NCI-H2196 treated with DMSO at 0.1 percent for 48 hours (cell line): Measurements from ENCODE around the gene PTPN14.
"Not testable (repeated sequence)": the region's sequence is repeated elsewhere in the genome, so short reads cannot be mapped to it uniquely, and the experiment has no call there.

Experiments used
- DNase-seq: peaks from one replicate; lab custom pipeline; 2025; ENCODE audit not compliant: unreplicated experiment; lab: John Stamatoyannopoulos, UW

PTPN14 gene

GRCh38 chr1:214403431-214403830, 148.0 kb downstream of the PTPN14 start:
- DNase-seq, result no peak

DNA sequence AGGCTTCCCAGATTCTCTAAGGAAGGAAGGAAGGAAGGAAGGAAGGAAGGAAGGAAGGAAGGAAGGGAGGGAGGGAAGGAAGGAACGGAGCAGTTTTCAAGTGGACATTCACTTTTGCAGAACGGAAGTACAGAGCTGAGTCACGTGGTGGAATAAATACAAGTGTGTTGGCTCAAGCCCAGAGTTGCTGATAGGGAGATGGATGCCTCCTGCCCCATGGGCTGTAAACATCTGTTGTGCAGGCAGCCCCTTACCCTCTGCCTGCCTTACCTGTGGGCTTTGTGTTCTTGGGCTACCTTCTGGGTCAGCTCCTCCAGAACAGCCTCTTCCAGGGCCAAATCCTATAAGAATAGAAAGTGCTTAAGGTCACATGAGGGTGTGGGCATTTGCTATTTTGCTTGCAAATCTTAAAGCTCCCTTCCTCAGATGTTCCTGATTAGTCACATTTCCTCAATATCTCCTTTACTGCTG, 148.8 kb downstream of the PTPN14 start:
- no peak for DNase-seq

DNA sequence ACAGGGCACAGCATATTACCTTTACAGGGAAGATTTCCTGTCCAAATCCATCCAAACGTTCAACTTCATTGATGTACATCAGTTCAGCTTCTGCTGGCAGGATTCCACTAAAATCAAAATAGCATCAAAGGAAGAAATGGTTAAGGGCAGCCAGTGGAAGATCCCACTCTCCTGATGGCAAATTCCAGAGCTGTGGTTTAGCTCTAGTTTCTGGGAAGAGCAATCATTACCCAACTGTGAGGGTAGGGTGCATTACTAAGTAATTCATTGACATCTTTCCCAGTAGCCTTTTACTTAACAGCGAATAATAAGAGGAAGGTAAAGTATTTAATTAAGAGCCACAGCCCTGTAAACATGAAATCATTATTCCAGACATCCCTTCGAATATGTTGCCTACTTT, 149.7 kb downstream of the PTPN14 start:
- DNase-seq, result no peak

DNA sequence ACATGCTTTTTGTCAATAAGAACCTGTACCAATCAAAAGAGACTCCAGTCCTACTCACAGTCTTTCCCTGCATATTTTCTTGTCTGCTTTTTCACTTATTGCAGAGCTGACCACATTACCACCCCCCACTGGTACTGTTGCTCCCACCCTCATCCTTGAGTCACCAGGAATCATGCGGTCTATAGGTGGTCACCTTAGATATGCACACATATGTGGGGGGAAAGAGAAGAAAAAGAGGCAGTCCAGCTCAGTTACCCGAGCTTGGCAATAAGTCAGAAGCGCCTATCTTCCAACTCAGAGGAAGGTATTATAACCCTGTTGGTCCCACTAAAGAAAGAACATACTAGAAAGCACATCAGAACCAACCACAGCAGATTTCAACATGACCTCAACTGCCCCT, 151.3 kb downstream of the PTPN14 start:
- DNase-seq, result no peak

- no peak for DNase-seq
These were observed 152.9 kb downstream of the PTPN14 start for GRCh38 chr1:214398490-214398889.

GRCh38 chr1:214397497-214397896, 153.9 kb downstream of the PTPN14 start:
- no peak for DNase-seq

- no peak for DNase-seq
These were observed 155.1 kb downstream of the PTPN14 start for GRCh38 chr1:214396330-214396729.

DNA sequence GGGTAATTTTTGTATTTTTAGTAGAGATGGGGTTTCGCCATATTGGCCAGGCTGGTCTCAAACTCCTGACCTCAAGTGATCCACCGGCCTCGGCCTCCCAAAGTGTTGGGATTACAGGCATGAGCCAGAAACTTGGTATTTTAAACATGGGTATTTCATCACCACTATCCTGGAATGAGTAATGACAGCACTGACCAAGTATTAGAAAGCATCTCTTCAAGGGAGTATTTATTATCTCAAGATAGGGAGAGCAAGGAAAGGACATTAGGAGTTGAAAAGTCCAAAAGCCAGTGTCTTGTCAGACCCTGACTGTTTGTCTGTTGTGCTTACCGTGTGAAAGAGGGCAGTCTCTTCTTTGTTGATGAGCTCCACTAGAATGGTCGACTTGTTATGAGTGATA, 156.8 kb downstream of the PTPN14 start:
- not testable (repeated sequence) for DNase-seq

- DNase-seq, result no peak
These were observed 158.3 kb downstream of the PTPN14 start for GRCh38 chr1:214393086-214393485.

DNA sequence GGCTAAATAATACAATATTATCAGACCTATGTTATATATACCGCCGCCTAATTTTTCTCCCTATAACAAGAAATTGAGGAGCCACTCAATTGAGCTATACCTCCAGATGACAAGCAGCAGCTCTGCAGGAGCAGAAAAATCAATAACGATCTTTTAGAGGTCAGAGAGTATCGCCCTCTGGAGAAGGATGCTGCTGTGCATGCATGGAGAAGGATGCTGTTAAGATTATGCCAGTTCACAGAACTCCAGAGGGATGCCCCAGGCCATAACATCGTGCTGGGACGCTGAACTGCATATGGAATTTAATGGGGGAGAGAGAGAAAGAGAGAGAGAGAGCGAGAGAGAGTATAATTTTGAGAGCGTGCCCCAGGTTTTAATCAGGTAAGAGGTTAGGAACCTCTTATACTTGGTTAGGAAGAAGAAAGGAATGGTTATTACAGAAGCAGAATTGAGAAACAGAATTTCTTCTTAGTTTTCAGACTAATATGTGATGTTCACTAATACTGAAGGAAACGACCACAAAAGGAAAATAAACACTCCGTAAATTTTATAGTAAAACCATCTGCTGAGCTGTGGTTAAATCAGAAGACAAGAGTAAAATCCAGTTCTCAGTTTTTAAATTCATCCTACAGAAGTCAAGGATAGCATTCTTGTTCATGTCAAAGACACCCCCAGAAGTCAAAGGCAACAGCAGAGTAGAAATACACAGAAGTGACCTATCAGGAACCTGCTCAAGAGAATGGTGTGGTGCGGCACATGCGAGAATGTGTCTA, 159.3 kb downstream of the PTPN14 start:
- no peak for DNase-seq

GRCh38 chr1:214389734-214390133, 161.7 kb downstream of the PTPN14 start:
- DNase-seq, result no peak

DNA sequence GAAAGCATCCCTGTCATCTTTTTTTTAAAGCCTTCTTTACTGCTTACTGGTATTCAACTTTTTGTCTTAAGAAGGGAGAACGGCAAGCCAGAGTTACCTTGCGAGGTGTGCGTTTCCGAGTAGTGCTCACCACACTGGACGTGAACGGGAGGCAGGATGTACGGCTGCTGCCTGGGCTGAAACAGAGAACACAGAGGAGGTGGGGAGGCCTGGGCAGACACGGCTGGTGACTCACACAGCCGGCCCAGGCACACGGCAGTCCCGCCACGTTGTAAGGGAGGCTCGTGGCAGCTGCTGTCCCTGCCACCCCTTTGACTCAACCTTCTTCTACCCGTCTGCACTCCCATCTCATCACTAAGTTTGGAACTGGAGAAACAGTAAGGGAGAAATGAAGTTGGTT, 164.7 kb downstream of the PTPN14 start:
- no peak for DNase-seq

DNA sequence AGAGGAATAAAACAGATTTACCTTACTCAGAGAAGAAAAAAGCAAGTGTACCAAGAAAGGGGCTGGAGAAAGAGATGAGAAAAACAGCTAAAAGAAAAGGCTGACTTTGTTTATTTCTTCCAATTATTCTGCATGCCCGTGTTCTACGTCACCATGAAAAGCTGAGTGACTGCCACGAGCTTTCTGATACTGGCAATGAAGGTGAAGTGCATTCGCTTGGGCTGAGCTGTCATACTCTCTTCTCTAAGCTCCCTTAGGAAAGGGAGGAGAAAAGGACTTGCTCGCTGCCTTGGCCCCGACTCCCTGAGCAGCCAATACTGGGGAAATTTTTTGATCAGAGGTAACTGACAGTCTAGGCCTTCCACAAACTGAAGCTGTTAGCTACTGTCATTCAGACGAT, 165.1 kb downstream of the PTPN14 start:
- DNase-seq, result no peak

GRCh38 chr1:214385428-214385827, 166.0 kb downstream of the PTPN14 start:
- DNase-seq, result no peak

DNA sequence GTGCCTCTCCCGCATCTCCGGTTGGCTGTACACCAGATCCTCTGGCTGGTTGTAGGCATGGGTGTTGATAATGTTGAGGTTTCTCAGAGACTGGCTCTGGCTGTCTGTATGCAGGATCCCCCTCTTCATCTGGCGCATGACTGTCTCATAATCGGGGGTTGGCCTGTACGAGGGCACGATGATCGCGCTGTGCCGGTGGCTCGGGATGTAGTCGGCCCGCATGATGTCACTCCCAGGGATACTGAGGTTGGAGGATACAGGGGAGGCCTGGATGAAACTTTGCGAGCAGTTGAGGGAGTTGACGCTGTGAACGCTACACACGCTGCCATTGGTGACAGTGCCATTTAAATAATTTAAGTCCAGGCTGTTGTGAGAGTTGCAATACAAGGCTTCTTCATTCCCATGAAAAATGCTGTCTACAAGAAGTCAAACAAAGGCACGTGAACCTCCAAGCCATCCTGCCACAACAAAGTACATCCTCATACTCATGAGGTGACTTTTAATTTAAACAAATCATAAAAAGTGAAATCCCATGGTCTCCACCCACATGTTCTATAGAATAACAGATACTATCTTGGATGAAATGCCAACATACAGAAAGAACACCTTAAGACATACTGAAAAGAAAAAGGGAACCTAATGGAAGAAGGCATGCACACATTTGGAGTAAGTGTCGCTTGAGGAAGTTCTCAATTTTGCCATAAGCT, 166.9 kb downstream of the PTPN14 start:
- no peak for DNase-seq

DNA sequence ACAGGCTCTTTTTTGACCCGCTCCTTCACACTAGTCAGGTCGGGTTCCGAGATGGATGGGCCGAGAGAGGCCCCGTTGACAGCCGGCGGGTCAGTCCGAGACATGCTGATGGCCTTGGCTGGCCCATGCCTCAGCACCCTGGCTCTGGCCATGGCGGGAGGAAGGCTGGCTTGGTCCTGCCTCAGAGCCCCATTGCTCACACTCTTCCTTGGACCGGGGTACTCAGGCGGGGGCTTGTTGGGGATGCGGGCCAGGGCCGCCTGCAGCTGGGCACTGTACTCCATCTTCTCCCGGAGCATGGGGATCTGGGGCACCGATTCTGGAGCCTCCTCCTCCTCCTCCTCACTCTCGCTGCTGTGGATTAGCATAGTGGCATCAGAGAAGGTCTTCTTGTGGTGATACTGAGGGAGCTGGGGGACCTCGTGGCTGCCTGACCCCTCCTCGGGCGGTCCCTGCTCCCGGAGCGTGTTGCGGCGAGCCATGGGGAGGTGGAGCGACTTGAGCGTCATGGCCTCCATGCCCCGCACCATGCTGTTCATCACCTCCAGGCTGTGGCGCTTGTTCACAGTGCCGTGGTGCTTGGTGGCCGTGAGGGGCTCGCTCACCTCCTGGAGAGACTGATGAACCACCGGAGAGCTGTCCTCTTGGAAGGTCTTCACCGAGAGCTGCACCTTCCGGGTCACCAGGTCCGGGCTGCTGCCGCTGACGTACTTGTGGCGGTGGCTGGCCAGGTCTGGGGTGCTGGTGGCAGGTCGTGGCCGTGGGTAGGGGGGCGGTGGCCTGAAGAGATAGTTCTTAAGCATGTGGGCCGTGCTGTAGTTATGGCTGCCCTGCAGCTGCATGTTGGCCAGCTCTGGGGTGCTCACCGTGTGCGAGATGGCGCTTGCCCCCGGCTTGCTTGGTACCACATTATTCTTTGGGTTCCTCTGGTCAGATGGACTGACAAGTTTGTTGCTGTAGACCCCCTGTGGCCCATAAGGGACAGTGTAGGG, 167.7 kb downstream of the PTPN14 start:
- DNase-seq, result no peak

GRCh38 chr1:214380986-214381695, 170.3 kb downstream of the PTPN14 start:
- no peak for DNase-seq

DNA sequence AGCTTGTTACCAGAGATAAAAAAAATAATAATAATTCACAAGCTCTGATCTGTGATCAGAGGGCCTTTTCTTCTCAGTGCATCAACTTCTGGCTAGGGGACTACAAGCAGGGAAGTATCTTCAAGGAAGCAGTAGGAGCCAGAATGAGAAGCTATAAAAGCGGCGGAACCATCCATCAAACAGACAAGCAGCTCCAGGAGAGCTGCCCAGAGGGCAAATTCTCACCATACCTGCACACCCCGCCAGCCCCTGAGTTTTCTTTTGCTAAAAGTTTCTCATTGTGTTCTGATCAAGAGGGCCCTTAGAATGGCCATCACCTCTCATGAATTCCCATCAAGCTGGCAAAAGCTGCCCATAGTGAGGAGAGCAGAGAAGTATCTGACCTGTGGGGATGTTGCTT, 171.0 kb downstream of the PTPN14 start:
- DNase-seq, result no peak

DNA sequence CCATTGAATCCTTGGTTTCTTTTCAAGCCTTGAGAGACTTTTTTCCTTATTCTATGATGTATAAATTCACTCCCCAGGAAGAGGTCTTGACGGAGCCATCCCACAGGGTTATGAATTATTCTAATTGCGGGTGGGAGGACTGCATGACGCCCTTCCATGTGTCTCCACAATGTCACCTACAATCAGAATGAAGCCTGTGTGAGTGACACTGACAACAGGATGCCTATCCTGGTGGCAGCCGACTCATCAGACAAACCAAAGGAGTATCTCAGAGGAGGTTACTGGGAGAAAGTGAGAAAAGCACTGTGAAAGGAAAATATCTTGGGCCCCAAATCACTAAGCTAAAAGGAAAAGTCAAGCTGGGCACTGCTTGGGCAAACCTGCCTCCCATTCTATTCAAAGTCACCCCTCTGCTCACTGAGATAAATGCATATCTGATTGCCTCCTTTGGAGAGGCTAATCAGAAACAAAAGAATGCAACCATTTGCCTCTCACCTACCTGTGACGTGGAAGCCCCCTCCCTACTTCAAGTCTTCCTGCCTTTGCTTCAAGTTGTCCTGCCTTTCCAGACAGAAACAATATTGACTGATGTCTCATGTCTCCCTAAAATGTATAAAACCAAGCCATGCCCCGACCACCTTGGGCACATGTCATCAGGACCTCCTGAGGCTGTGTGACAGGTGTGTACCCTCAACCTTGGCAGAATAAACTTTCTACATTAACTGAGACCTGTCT, 172.0 kb downstream of the PTPN14 start:
- no peak for DNase-seq

DNA sequence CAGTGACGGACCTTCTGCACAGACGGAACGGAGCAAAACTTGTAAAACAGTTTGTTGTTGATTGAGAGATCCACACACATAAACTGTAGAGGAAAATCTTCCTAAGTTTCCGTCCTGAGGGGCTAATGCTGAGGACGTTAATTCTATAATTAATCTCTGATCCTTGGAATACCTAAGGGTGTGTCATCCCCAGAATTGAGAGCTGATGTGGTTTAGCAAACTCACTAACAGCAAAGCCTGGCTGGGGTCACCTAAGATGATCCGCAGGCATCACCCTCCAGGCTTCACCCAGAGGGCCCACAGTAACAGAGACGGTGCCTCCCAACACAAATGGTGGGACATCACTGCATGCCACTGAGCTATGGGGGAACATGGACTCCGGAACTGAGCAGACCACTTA, 172.9 kb downstream of the PTPN14 start:
- no peak for DNase-seq
